ENCODE measurements around the gene MDH2.

DNA sequence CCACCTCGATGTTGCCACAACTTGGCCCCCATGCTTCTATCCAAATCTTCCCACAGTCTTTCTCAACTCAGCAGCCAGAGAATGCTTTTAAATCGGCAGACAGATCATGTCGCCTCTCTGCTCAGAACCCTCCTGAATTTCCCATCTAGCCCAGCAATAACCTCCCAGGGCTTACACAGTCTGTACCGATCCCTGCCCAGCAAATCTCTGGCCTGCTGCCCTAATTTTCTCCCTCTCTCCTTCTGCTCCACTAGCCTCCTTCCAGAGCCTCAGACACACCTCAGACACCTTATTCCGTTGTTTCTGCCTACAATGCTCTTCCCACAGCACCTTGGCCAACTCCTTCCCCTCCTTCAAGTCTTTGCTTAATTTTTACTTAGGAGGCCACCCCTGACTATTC lies 32.3 kb downstream of the MDH2 start:
- no peak for TF ChIP-seq POLR2AphosphoS5 (IDR thresholded peaks at IDR 0.05)
- TF ChIP-seq, protein P1, sequence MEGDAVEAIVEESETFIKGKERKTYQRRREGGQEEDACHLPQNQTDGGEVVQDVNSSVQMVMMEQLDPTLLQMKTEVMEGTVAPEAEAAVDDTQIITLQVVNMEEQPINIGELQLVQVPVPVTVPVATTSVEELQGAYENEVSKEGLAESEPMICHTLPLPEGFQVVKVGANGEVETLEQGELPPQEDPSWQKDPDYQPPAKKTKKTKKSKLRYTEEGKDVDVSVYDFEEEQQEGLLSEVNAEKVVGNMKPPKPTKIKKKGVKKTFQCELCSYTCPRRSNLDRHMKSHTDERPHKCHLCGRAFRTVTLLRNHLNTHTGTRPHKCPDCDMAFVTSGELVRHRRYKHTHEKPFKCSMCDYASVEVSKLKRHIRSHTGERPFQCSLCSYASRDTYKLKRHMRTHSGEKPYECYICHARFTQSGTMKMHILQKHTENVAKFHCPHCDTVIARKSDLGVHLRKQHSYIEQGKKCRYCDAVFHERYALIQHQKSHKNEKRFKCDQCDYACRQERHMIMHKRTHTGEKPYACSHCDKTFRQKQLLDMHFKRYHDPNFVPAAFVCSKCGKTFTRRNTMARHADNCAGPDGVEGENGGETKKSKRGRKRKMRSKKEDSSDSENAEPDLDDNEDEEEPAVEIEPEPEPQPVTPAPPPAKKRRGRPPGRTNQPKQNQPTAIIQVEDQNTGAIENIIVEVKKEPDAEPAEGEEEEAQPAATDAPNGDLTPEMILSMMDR (IDR thresholded peaks at IDR 0.05): no peak
- TF ChIP-seq EP300 (IDR thresholded peaks at IDR 0.05): no peak
- no peak for TF ChIP-seq POLR2A (IDR thresholded peaks at IDR 0.05)
